Tibial nerve (tissue), 4 donors: ENCODE data around the gene ACP1. TPM values are rescaled to one million over a fixed set of nuclear protein-coding genes. Genes with fewer than 3 reads are reported as not detected.

Experiments used
- DNase-seq, 2 donors: peaks; one replicate each; pipeline ENCODE4 v3.0.0-alpha.2; 2019; ENCODE audit warnings: low spot score in 2 of 2
- H3K27ac ChIP-seq, 4 donors: fragments of 200-600 bp; sonication (generic) in 3 of 4; one replicate each; pipeline ENCODE4 v1.5.1; 2017 to 2019; ENCODE audit warnings: mild to moderate bottlenecking in 1 of 4
- H3K27me3 ChIP-seq, 2 donors: fragments of 200-600 bp; sonication (generic) in 1 of 2; one replicate each; pipeline versions ENCODE4 v1.5.1 to v1.6.0; 2017 to 2019
- H3K36me3 ChIP-seq, 3 donors: fragments of 200-600 bp; sonication (generic); one replicate each; pipeline ENCODE4 v1.5.1; 2018 to 2019
- H3K4me1 ChIP-seq, 4 donors: fragments of 200-600 bp; sonication (generic) in 3 of 4; one replicate each; pipeline ENCODE4 v1.5.1; 2017 to 2019
- H3K4me3 ChIP-seq, 4 donors: fragments of 200-600 bp; sonication (generic) in 3 of 4; one replicate each; pipeline ENCODE4 v1.5.1; 2017 to 2019; ENCODE audit warnings: mild to moderate bottlenecking in 1 of 4, moderate library complexity in 1 of 4
- H3K9me3 ChIP-seq, 4 donors: fragments of 200-600 bp; sonication (generic) in 3 of 4; one replicate each; pipeline ENCODE4 v1.5.1; 2017 to 2019
- CTCF ChIP-seq, 5 experiments: fragments of 200-600 bp in 3 of 5; fragments of 450-650 bp in 2 of 5; sonication (generic) in 3 of 5; IDR thresholded peaks; one replicate each; pipeline ENCODE4 v1.5.1; 2016 to 2019; ENCODE audit warnings: antibody characterized with exemption in 5 of 5, mild to moderate bottlenecking in 3 of 5, moderate library complexity in 2 of 5
- EP300 ChIP-seq, 2 donors: sonication (generic); formaldehyde crosslinking; IDR thresholded peaks; one replicate each; pipeline ENCODE4 v1.6.1; 2017; ENCODE audit warnings: antibody characterized with exemption in 2 of 2, mild to moderate bottlenecking in 1 of 2
- POLR2A ChIP-seq, 2 donors: fragments of 450-650 bp; IDR thresholded peaks; one replicate each; pipeline ENCODE4 v1.6.1; 2017; ENCODE audit warnings: antibody characterized with exemption in 2 of 2, mild to moderate bottlenecking in 2 of 2, moderate library complexity in 2 of 2
- WGBS, 2 donors: methylation state at CpG; one replicate each; pipeline ENCODE4 v1.1.5; 2018; 5-methylcytosine and 5-hydroxymethylcytosine counted together
- total RNA-seq, 4 donors: library from RNA; depleted of rRNA; stranded (reverse); fragments of >200 nt; gene quantifications; one replicate each; pipeline ENCODE4 v1.1.0, GENCODE V29; 2016

The ACP1 gene
- total RNA-seq, 4 donors from 2014 or later = 31.2 to 71.2 (median 52.5) TPM

- DNase-seq = no peak
- H3K36me3 ChIP-seq = peaks cover 0 to 81% (median 0%) of the 10 kb centered on the region in 3 donors
- no peak for TF ChIP-seq POLR2A (IDR thresholded peaks at IDR 0.05)
- TF ChIP-seq CTCF (IDR thresholded peaks at IDR 0.05) = no peak
- no peak for TF ChIP-seq EP300 (IDR thresholded peaks at IDR 0.05)
- 79 to 89% methylated on average over 2 of the region's 2 CpGs for WGBS, 2 donors
- no peaks in the 10 kb centered on the region for H3K9me3 ChIP-seq
- H3K27ac ChIP-seq = no peak overlapping the region
- H3K27me3 ChIP-seq = no peaks in the 10 kb centered on the region
- H3K4me1 ChIP-seq = no peaks in the 10 kb centered on the region
- no peak overlapping the region for H3K4me3 ChIP-seq
These were observed 13.7 kb downstream of the ACP1 start for GRCh38 chr2:278312-278926.

GRCh38 chr2:278927-279320 is 14.2 kb downstream of the ACP1 start:
- no peak for DNase-seq
- Histone ChIP-seq H3K4me3 (no peak overlapping the region), H3K27me3 (no peaks in the 10 kb centered on the region), H3K9me3 (no peaks in the 10 kb centered on the region), H3K36me3 (peaks cover 0 to 76% (median 0%) of the 10 kb centered on the region in 3 donors), H3K27ac (no peak overlapping the region), H3K4me1 (no peaks in the 10 kb centered on the region)
- TF ChIP-seq CTCF (IDR thresholded peaks at IDR 0.05) = no peak
- no peak for TF ChIP-seq POLR2A (IDR thresholded peaks at IDR 0.05)
- no peak for TF ChIP-seq EP300 (IDR thresholded peaks at IDR 0.05)
- 87 to 93% methylated on average over 4 of the region's 4 CpGs for WGBS, 2 donors

GRCh38 chr2:279366-279765 is 14.6 kb downstream of the ACP1 start:
- WGBS, 2 donors = 76 to 80% methylated on average over 4 of the region's 4 CpGs
- H3K27ac ChIP-seq = no peak overlapping the region
- TF ChIP-seq POLR2A (IDR thresholded peaks at IDR 0.05) (no peak), CTCF (IDR thresholded peaks at IDR 0.05) (no peak), EP300 (IDR thresholded peaks at IDR 0.05) (no peak)
- H3K36me3 ChIP-seq = peaks cover 0 to 74% (median 0%) of the 10 kb centered on the region in 3 donors
- DNase-seq = no peak
- no peaks in the 10 kb centered on the region for H3K27me3 ChIP-seq
- H3K9me3 ChIP-seq = no peaks in the 10 kb centered on the region
- no peak overlapping the region for H3K4me3 ChIP-seq
- H3K4me1 ChIP-seq = peaks cover 0 to 1% (median 0%) of the 10 kb centered on the region in 4 donors

- Histone ChIP-seq H3K27me3 (no peaks in the 10 kb centered on the region), H3K4me3 (no peak overlapping the region), H3K9me3 (no peaks in the 10 kb centered on the region), H3K27ac (no peak overlapping the region), H3K4me1 (peaks cover 0 to 8% (median 0%) of the 10 kb centered on the region in 4 donors), H3K36me3 (peaks cover 0 to 72% (median 0%) of the 10 kb centered on the region in 3 donors)
- 93 to 94% methylated on average over 4 of the region's 4 CpGs for WGBS, 2 donors
- no peak for DNase-seq
- TF ChIP-seq EP300 (IDR thresholded peaks at IDR 0.05) (no peak), CTCF (IDR thresholded peaks at IDR 0.05) (no peak), POLR2A (IDR thresholded peaks at IDR 0.05) (no peak)
These were observed 15.4 kb downstream of the ACP1 start for GRCh38 chr2:279956-280649.

- Histone ChIP-seq H3K27me3 (no peaks in the 10 kb centered on the region), H3K4me3 (no peak overlapping the region), H3K36me3 (peaks cover 0 to 66% (median 0%) of the 10 kb centered on the region in 3 donors), H3K27ac (no peak overlapping the region), H3K4me1 (peaks cover 0 to 14% (median 0%) of the 10 kb centered on the region in 4 donors), H3K9me3 (no peaks in the 10 kb centered on the region)
- no peak for DNase-seq
- WGBS, 2 donors = 68 to 71% methylated on average over 7 of the region's 7 CpGs
- no peak for TF ChIP-seq CTCF (IDR thresholded peaks at IDR 0.05)
These were observed 15.9 kb downstream of the ACP1 start for GRCh38 chr2:280650-281110.
